ENCODE results near the gene NSUN2. TPM values are rescaled to one million over a fixed set of nuclear protein-coding genes. Genes with fewer than 3 reads are reported as not detected.

NSUN2 gene
- total and polyA plus RNA-seq, 2 donors (not counting 3 experiments of a cell fraction or from before 2014, with no cell fraction given) = 53.7 to 73.0 TPM

- Histone ChIP-seq H3K4me1 (ENCODE audit: control insufficient read depth, extremely low read depth, insufficient read depth, low read length) (no peaks in the 10 kb centered on the region), H3K4me3 (replicated peaks in 1 of 3; ENCODE audit: insufficient read depth in 1 of 3, low read depth in 1 of 3, low read length in 3 of 3) (no peak overlapping the region), H3K27me3 (ENCODE audit: control insufficient read depth in 2 of 2, insufficient read depth in 2 of 2, low read length in 2 of 2) (no peaks in the 10 kb centered on the region), H3K9me1 (replicated peaks; ENCODE audit: control insufficient read depth, extremely low read depth, insufficient read depth, low read length) (no peaks in the 10 kb centered on the region), H4K20me1 (replicated peaks; ENCODE audit: control insufficient read depth, extremely low read depth, insufficient read depth, low read length) (no peaks in the 10 kb centered on the region), H3K79me2 (ENCODE audit: control insufficient read depth, insufficient read depth, low read length) (no peaks in the 10 kb centered on the region), H3K9ac (replicated peaks; ENCODE audit: extremely low read depth, insufficient read depth, low read length) (no peak overlapping the region), H2AFZ (ENCODE audit: low read depth, low read length) (no peak overlapping the region), H3K36me3 (ENCODE audit: control insufficient read depth in 2 of 2, extremely low read depth in 1 of 2, insufficient read depth in 2 of 2, low read length in 2 of 2) (no peaks in the 10 kb centered on the region), H3K4me2 (ENCODE audit: insufficient read depth, low read length) (no peak overlapping the region), H3K9me3 (replicated peaks; ENCODE audit: control insufficient read depth, insufficient read depth, low read length) (no peaks in the 10 kb centered on the region), H3K27ac (ENCODE audit: insufficient read depth, low read depth, low read length) (no peak overlapping the region)
- intact Hi-C loops (cut with micrococcal nuclease) (no loop called here), dilution Hi-C loops (cut with MboI; ENCODE audit: extremely low pct_ligation_motif_present, low sequenced_read_pairs) (no loop called here)
- ChIA-PET CTCF (no interaction called here), POLR2A (no interaction called here)
- DNase-seq (ENCODE audit: low read depth, low spot score) (no peak), FAIRE-seq (no peak)
- TF ChIP-seq CTCF (IDR thresholded peaks at IDR 0.05; ENCODE audit: extremely low read depth in 1 of 2, insufficient read depth in 1 of 2, low read depth in 1 of 2, low read length in 2 of 2) = no peak
- no peak for TF ChIP-seq EZH2 (IDR thresholded peaks at IDR 0.05; ENCODE audit: borderline replicate concordance, low read depth, low read length, severe bottlenecking)
- no peak for TF ChIP-seq FOS (IDR thresholded peaks at IDR 0.05; ENCODE audit: borderline replicate concordance, insufficient read depth, low read length)
- no peak for TF ChIP-seq MAX (IDR thresholded peaks at IDR 0.05; ENCODE audit: insufficient read depth, insufficient read length)
- TF ChIP-seq MYC (IDR thresholded peaks at IDR 0.05; ENCODE audit: low read depth, low read length) = no peak
- TF ChIP-seq POLR2AphosphoS5 (IDR thresholded peaks at IDR 0.05; ENCODE audit: insufficient read depth, low read depth, low read length) = no peak
- TF ChIP-seq POLR2A (IDR thresholded peaks at IDR 0.05; ENCODE audit: low read depth, low read length) = no peak
- no peak for TF ChIP-seq JUN (IDR thresholded peaks at IDR 0.05; ENCODE audit: borderline replicate concordance, insufficient read depth, insufficient read length, low read depth)
- no peak for TF ChIP-seq GATA2 (IDR thresholded peaks at IDR 0.05; ENCODE audit: insufficient read depth, insufficient read length, low read depth, low read length)
- no TSS peak for BruUV-seq (replicated peaks)
Measured at GRCh38 chr5:6674421-6674820, 41.6 kb upstream of the NSUN2 start.
